ENCODE measurements around the gene C9orf152.
A peak's percentile ranks its signal among the peaks of the same experiment; 100 is the strongest.
"Not testable (repeated sequence)": the region's sequence is repeated elsewhere in the genome, so short reads cannot be mapped to it uniquely, and the experiment has no call there.

Gene C9orf152, protein sequence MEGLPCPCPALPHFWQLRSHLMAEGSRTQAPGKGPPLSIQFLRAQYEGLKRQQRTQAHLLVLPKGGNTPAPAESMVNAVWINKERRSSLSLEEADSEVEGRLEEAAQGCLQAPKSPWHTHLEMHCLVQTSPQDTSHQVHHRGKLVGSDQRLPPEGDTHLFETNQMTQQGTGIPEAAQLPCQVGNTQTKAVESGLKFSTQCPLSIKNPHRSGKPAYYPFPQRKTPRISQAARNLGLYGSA

DNA sequence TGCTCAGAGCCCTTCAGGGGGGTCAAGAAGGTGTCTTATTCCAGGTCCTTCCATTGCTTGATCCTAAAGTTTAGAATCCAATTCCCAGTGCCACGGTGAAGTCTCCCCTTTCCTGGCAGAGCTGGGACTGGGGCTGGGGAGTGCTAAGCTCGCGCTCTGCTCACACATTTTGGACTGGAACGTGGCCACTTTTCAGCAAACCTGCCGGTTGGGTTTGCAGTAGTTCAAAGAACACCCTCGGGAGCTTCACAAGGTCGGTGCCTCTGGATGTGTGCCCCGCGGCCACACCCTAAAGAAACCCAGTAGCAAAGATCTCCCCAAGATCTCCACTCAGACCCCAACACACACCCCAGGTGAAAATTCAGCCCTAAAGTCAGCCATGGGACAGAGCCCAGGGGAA, at the start of gene C9orf152:
Gene C9orf152, minus strand, starts transcription at position 129 of the 400 bp plus-strand sequence. CDS start 580 bp downstream, outside the sequence.
- no peak for DNase-seq

DNA sequence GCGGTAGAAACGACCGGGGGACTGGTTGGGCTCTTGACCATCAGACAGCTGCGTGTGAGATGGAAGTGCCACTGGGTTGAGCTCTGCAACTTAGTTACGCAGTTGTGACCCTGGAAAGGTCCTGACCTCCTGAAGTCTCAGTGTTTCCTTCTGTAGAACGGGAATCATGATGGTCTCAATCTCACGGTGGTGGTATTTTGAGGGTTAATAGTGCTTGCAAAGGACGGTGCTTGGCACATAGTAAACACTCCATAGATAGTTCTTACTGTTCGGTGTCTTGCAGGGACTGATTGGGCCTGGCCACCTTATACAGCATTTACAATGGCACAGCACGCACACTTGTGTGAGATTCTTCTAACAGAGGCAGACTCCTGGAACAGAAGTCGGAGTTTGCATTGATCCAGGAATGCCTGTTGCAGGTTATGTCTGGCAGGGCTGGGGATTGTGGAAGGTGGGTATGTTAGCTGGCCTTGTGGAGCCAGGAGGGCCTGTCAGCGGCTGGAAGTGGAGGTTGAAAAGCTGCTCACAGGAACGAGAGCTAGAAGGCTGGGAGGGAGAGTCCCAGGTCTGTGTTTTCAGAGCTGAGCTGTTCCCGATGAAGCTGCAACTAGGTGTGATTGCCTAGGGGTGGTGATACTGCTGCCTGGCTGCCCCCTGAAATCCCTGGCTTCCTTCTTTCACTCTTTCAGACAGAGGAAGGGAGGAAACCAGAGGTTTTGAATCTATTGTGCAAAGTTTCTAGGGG, 49.3 kb upstream of the C9orf152 start:
- peak; percentile 50 to 52 for DNase-seq

DNA sequence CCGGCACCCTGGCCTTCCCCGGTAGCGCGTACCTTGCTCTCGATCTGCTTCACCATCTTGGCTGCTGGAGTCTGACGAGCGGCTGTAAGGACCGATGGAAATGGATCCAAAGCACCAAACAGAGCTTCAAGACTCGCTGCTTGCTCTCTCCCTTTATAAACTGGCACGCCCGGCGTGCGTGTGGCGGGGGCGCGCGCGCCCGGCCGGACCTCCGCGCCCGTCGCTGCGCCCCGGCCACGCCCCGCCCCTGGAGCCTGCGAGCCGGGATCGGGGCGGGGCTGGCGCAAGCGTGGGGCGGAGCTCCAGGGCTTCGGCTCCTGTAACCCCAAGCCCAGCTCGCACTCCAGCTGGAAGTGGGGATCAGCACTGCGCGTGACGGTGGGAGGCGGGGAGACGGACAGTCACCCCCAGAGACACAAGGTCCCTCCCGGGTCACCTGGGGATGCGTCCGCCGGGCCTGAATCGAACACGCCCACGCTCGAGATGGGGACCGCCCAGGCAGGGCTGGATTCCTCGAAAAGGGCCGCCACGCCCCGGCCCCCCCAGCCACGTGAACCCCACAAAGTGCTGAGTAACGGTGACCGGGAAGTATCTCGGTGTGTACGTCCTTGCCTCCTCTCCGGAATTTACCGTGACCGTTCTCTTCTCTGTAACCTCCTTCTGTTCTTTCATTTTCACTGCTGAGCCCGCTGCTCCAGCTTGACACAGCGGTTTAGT, 48.6 kb upstream of the C9orf152 start, which contains the start of gene TXN:
Gene TXN, minus strand, starts transcription at position 128 of the 717 bp plus-strand sequence. Its CDS starts 72 bp downstream, at position 56.
- DNase-seq = peak; percentile 99

DNA sequence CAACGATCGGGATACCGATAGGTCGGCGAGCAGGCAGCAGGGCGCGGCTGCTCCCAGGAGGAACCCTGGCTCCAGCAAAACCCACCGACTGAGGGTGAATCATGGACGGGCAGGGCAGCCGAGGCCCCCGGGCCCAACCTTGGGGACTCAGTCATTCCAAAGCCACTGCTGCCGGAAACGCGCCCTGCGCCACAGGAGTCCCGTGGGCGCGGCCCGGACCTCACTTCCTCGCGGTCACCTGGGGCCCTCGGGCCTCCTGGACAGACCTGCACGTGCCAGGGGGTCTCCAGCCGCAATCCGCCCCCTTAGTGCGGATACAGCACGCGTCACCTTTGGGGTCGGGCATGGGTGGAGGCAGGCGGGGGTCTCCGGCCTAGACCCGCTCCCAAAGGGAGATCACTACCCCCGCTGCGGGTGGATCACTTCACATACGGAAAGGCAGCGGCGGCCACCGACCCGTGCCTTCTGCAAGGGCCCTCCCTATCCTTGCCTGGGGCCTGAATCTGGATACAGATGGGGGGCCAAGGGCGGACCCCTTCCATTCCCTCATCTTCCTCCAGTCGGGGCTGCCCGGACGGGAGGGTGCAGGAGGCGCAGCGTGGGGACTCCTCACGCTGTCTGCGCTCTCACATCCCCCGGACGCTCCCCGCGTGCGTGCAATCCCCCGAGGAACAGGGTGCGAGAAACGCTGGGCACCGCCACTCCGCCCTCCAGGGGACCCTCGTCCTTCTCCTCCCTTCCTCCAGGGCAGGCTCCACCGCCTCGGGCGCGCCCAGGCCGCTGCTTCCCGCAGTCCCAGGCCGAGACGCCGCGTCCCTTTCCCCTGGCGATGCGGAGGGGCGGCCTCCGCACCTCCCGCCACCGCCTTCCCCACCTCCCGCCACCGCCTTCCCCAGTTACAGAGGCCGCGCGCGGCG, 47.8 kb upstream of the C9orf152 start:
- peak in 1 of 2 donors; percentile 61 for DNase-seq

DNA sequence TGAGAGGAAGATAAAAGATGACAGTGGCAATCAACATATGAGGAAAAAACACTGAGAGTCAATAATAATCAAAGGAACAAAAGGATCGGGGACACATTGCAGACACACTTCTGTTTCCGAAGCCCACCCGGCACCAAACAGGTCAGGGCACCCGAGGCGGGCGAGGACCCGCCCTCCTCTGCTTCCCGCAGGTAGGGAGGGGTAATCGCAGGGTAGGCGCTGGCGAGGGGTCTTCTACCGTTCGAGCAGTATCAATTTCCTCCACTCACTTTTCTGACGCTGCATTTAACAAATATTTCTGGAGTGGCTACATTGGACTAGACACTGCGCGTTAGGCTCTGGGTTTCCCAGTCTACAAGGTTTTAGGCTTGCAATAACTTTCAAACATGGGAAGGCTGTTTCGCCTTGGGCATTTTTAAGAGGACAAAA, 47.1 kb upstream of the C9orf152 start:
- no peak for DNase-seq

DNA sequence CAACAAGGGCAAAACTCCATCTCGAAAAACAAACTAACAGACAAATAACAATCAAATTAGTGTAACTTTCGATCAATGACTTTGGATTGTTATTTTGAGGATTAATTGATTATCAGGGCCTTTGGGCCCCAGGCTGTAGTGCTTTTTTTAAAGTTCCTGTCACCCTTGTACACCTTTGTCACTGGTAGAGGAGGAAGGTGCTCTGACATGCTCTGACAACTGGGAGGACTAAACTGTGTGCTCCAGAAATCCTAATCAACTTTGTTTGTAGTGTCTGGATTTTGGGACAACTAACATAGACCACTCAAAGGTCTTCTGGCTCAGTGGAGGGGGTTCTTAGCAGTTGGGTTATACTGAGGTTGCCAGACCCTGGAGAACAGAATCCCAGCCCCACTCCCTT, 46.5 kb upstream of the C9orf152 start:
- no peak for DNase-seq

DNA sequence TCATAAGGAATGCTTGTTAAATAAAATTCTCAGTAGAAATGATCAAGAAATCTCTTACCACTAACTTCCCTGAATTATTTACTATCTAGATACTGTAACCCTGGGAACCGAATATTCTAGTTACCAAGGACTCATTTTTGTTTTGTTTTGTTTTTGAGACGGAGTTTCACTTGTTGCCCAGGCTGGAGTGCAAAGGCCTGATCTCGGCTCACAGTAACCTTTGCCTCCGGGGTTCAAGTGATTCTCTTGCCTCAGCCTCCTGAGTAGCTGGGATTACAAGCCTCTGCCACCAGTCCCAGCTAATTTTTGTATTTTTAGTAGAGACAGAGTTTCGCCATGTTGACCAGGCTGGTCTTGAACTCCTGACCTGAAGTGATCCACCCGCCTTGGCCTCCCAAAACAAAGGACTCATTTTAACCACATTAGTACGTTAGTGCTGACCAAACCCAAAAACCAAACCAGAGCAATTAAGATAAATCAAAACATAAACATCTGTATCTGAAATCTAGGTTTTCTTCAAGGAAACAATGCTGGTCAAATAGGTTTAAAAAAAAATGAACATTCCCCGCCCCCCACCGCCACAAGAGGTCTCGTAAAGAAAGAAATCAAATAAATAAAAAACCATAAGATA, 44.7 kb upstream of the C9orf152 start:
- peak; percentile 49 to 55 for DNase-seq

DNA sequence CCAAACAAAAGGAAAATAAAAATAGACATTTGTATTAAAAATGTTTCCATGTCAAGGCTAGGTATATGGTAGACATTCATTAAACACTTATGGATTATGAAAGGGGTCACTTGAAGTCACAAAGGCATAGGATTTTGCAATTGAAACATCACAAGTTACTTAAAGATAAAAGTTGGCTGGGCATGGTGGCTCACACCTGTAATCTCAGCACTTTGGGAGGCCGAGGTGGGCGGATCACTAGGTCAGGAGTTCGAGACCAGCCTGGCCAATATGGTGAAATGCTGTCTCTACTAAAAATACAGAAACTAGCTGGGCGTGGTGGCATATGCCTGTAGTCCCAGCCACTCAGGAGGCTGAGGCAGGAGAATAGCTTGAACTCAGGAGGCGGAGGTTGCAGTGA, 43.8 kb upstream of the C9orf152 start:
- not testable (repeated sequence) for DNase-seq

DNA sequence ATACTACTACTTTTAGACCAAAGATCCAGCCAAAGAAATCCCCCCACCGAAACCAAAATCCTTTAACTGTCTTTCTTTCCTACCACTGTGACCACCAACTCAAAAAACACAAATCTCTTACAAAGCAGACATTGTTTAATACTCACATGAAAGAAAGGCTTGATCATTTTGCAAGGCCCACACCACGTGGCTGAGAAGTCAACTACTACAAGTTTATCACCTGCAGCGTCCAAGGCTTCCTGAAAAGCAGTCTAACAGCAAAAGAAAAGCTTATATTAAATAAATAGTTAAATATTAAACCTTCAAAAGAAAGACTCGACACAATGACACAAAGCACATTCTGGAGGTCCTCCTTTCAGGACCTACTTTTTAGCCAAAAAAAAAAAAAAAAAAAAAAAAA, 43.3 kb upstream of the C9orf152 start:
- no peak for DNase-seq

DNA sequence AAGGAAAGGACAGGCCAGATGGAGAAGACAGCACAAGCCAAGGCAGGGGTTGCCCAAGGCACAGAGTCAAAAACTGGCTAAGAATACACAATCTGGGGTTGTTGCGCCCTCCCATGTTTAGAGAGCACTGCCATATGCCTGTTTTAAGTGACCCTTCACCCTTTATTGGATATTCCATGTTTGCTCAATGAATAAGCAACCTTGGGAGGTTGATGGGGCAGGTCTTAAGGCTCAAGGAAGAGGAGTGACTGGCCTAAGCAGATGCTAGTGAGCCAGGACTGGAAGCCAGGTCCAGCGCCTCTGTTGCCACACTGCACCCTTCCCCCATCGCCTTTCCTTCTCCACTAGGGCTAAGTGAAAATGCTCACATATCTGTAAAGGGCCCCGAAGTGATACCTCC, 41.6 kb upstream of the C9orf152 start:
- no peak for DNase-seq

DNA sequence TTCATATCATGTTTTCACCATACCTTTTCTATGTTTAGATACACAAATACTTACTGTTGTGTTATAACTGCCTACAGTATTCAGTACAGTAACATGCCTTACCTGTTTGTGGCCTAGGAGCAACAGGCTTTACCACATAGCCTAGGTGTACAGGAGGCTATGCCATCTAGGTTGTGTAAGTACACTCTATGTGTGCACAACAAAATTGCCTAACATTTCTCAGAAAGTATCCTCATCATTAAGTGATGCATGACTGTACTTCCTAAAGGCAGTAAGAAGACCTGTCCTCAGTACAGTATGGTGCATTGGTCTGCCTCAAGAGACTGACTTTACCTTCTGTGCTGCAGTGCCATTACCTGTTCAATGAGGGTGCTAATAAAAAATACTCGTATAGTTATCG, 40.4 kb upstream of the C9orf152 start:
- DNase-seq = no peak

DNA sequence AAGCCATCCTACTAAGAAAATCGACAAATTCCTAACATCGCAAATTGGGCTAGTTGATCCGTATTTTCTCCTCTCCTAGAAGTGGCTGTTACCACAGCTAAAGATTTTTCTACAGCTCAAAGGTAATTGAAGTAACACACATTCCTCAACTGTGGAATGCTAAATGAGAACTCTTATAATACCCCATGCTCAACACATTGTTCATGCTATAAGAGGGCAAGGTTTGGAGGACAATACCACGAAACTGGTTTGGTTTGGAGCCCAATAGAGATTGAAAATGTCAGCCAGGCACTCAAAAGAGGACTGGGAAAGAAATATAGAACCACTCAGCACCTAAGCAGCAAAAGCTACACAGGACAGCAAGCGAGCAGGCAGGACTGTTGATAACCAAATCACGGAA, 38.3 kb upstream of the C9orf152 start:
- no peak for DNase-seq

DNA sequence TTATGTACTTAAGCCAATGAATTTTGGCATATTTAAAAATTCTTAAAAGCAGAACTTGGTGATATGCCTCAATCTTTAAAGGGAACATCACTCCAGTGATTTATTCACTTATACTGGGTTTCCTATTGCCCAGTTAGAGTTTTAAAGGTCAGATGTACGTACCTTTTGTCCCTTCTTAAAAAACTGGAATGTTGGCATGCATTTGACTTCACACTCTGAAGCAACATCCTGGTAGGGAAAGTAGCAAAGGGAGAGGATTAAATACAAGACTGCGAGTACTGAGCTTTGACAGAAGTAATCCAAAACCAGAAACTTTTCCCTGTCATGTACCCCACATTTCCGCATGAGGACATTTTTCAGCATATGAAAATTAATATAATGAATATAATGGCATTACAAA, 36.7 kb upstream of the C9orf152 start:
- DNase-seq = no peak

DNA sequence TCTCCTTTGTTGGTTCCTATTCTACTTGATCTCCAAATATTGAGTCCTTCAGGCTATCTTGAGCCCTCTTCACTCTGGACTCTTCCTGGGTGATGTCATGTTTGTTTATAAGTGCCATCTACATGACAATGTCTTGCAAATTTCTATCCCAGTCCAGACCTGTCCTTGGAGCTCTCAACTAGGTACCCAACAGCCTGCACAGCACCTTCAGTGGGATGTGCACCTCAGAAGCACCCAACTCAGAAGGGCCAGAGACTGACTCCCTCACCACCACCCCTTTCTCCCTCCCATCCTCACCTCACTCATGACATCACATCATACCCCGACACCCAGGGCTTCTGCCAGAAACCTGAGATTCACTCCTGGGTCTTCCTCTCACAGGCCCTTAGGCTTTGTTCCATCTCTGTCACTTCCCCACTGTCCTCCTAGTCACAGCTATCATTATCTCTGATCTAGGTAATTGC, 33.9 kb upstream of the C9orf152 start:
- no peak for DNase-seq

DNA sequence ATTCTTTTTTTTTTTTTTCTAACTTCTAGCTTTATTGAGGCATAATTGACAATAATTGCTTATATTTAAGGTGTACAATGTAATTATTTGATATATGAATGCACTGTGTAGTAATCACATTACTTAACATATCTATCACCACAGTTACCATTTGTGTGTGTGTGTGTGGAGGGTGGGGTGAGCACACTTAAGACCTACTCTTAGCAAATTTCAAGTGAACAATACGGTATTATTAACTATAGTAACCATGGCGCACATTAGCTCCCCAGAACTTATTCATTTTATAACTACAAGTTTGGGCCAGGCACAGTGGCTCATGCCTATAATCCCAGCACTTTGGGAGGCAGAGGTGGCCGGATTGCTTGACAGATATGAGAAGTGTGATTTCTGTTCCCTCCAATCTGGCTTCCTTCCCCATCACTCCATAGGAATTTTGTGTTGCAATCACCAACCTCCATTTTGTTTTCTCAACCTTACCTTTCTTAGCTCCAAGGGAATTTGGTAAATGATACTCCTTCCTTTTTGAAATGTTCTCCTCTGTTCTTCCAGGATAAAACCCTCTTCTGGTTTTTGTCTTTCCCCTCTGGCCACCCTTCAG, 33.4 kb upstream of the C9orf152 start:
- no peak for DNase-seq

DNA sequence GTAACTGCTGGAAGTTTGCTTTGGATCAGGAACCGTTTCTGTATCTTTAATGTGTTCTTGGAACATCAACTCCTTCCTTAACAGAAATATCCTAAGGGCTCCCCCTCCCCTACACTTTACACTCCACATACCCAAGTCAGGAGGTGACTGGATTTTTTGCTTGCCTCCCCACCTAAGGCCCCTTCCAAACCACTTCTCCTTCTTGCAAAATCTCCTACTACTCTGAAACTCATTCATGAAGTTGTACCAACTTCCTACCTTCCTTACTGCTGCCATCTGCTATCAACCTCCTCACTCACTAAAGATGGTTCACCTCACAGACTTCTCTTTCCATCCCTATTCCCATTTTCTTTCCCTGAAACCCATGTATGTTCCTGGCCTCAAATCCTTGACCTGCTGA, 32.2 kb upstream of the C9orf152 start:
- DNase-seq = no peak

DNA sequence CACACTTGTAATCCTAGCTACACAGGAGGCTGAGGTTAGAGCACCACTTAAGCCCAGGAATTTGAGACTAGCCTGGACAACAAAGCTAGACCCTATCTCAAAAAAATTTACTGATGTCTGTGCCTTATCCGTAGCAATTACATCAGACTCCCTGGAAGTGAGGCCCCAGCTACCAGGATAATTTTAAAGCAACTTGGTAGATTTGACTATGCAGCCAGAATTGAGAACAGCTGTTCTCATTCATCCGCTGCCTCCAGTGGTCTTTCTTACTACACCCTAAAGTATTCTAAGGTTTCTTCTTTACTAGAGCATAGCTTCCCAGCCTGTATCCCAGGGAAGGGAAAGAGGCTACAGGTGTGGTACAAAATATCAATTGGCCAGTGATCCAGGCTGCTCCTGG, 20.4 kb upstream of the C9orf152 start:
- no peak for DNase-seq

DNA sequence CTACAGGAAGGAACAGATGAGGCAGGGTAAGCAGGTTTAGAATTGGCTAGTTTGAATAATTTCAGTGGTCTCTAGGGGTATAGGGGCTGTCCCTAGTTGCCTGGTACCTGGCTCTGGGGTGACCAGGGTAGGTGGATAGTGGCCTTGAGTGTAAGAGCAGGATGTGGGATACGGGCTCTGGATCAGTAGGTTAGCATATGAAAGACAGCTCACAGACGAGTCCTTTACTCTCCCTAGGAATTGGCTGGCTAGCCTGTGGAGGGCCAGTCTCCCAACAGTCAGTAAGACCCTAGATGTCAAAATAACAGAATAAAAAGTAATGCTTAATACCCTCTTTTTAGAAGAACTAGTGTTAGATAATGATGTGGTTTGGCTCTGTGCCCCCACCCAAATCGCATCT, 16.6 kb upstream of the C9orf152 start:
- DNase-seq = no peak

DNA sequence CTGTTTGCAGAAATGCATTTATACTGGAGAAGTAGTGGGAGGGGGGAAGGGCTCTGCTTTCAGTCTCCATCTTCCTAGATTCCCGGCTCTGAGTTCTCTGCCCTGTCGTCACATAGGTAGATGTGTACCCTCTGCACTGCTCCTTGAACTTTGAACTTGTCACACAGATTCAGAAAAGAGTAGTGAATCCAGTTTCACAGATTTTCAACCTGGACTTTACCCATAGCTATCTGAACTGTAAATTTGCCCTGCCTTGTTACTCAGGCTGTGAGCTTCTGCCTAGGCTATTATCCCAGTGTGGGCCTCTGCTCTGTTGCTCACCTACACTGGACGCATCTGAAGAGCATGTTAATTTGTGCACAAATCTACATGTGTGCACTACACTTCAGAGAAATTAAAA, 12.8 kb upstream of the C9orf152 start:
- no peak for DNase-seq

DNA sequence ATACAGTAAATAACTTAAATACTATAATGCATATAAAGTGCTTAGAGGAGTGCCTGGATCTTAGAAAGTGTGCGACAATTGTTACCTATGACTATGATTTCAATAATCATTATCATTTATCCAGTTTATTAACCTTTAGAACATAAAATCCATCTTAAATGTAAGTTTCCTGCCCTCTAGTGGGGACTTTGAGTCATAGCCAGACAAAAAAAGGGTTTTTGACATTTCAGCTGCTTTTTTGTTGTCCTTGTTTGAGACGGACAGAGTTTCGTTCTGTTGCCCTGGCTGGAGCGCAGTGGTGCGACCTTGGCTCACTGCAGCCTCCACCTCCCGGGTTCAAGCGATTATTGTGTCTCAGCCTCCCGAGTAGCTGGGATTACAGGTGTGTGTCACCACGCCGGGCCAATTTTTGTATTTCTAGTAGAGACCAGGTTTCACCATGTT, 9.7 kb upstream of the C9orf152 start:
- DNase-seq = peak in 1 of 2 donors; percentile 78

DNA sequence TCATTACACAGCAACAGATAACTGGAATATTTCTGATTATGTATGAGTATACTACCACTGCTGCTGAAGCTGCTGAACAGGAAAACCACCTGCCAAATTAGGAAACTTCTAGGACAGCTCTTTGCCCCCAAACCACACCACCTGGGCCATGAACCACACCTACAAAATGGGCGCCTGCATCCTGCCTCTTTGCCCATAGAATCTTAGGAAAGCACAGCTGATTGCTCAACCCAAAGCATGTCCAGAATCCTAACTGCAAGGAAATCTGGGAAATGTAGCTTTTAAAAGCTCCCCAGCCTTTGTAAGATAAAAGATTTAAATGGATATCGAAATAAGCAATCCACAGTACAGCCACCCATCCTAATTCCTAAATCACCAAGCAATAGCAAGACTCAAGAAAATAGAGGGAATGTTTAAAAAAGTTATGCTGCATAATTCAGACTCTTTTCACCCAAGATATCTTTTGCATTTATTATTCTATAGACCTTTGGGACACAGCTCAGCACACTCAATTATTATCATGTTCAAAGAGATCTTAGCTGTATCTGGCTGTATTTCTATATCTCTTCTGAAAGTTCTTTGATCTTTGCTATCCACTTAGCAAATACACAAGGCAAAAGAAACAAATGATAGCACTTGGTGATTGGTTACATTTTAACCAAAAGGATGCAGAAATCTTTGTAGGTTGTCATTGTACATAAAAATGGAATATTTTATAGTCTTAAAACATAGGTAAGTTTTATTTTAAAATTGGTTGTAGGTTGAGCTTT, 6.8 kb upstream of the C9orf152 start:
- no peak for DNase-seq
